AG09319 (cell line): Measurements from ENCODE around the gene MAP2K1.
"Not testable (repeated sequence)": the region's sequence is repeated elsewhere in the genome, so short reads cannot be mapped to it uniquely, and the experiment has no call there.

Experiments used
- DNase-seq: peaks from one replicate; pipeline ENCODE4 v3.0.0-alpha.2; 2010; ENCODE audit warnings: low read depth; ENCODE audit errors: extremely low read depth
- CTCF ChIP-seq: IDR thresholded peaks from 2 replicates; pipeline ENCODE4 v1.5.1; 2011; ENCODE audit warnings: low read depth, mild to moderate bottlenecking, inconsistent platforms, low read length, moderate library complexity

MAP2K1 gene

GRCh38 chr15:66388576-66388975 is 1.9 kb downstream of the MAP2K1 start:
- no peak for TF ChIP-seq CTCF
- no peak for DNase-seq

GRCh38 chr15:66389098-66389858 is 2.6 kb downstream of the MAP2K1 start:
- no peak for DNase-seq
- no peak for TF ChIP-seq CTCF

GRCh38 chr15:66389859-66390381 is 3.2 kb downstream of the MAP2K1 start:
- DNase-seq, result no peak
- TF ChIP-seq CTCF, result no peak

GRCh38 chr15:66390678-66391077 is 4.0 kb downstream of the MAP2K1 start:
- TF ChIP-seq CTCF, result no peak
- DNase-seq, result no peak

GRCh38 chr15:66393037-66393436 is 6.3 kb downstream of the MAP2K1 start:
- DNase-seq, result not testable (repeated sequence)

GRCh38 chr15:66394472-66394871 is 7.8 kb downstream of the MAP2K1 start:
- DNase-seq, result no peak
- TF ChIP-seq CTCF, result no peak

GRCh38 chr15:66394915-66395314 is 8.2 kb downstream of the MAP2K1 start:
- DNase-seq, result no peak

More at GRCh38 chr15:66394915-66395314, 8.2 kb downstream of the MAP2K1 start:
- TF ChIP-seq CTCF, result no peak
